ENCODE data around the gene CREB3L4. TPM values are rescaled to one million over a fixed set of nuclear protein-coding genes. Genes with fewer than 3 reads are reported as not detected.

The CREB3L4 gene
- total and polyA plus RNA-seq, 7 donors, result 3.7 to 12.6 (median 5.3) TPM

DNA sequence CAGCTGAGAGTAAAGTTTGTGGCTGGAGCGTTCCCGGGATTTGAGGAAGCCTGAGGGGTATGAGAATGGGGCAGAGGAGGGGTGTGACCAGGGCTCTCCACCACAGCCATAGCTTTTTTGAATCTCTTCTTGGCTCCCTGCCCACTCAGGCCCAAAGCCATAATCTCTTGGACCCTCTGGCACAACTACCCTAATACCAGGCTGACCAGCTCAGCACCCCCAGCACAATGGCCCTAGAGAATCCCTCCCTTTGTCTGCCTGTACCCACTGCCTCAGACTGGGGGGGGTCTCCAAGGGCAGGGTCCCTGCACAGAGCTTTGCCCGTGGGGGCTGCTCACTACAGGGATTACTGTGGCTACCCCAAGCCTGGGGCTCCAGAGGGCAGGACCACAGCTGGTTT, 28.7 kb upstream of the CREB3L4 start:
- H3K9me3 ChIP-seq, result no peaks in the 10 kb centered on the region
- H3K4me3 ChIP-seq, result no peak overlapping the region
- intact Hi-C loops (cut with DNase I), result no loop called here
- ATAC-seq (no peak), DNase-seq (no peak)
- H3K36me3 ChIP-seq (ENCODE audit: insufficient read depth in 1 of 2, low read depth in 1 of 2), result peaks cover 9 to 90% of the 10 kb centered on the region in 2 donors
- WGBS, 3 donors, result 70 to 73% (median 71%) methylated on average over 3 of the region's 3 CpGs
- H3K4me1 ChIP-seq, result peaks cover 5% of the 10 kb centered on the region
- TF ChIP-seq, protein P1, sequence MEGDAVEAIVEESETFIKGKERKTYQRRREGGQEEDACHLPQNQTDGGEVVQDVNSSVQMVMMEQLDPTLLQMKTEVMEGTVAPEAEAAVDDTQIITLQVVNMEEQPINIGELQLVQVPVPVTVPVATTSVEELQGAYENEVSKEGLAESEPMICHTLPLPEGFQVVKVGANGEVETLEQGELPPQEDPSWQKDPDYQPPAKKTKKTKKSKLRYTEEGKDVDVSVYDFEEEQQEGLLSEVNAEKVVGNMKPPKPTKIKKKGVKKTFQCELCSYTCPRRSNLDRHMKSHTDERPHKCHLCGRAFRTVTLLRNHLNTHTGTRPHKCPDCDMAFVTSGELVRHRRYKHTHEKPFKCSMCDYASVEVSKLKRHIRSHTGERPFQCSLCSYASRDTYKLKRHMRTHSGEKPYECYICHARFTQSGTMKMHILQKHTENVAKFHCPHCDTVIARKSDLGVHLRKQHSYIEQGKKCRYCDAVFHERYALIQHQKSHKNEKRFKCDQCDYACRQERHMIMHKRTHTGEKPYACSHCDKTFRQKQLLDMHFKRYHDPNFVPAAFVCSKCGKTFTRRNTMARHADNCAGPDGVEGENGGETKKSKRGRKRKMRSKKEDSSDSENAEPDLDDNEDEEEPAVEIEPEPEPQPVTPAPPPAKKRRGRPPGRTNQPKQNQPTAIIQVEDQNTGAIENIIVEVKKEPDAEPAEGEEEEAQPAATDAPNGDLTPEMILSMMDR (IDR thresholded peaks at IDR 0.05), result no peak
- no peaks in the 10 kb centered on the region for H3K27me3 ChIP-seq (ENCODE audit: insufficient read depth in 3 of 3, low read length in 2 of 3)
- no peak overlapping the region for H3K27ac ChIP-seq

DNA sequence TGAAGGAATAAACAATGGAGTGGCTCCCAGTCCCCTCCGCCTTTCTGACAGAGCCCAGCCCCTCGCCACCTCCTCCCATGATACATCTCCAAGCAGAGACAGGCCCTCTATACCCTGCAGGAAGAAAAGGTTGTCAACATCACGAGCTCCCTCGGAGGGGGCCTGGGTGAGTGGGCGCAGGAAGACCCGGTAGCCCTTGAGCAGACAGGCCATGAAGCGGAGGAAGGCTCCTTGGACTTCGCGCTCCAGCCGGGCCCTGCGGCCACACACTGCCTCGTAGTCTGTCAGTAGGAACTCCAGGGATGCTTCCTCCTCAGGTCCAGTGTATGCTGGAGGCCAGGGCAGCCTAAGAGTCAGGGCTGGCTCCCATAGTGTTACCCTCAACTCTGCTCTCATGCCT, 28.2 kb upstream of the CREB3L4 start:
- Histone ChIP-seq H3K36me3 (ENCODE audit: insufficient read depth in 1 of 2, low read depth in 1 of 2) (peaks cover 9 to 85% of the 10 kb centered on the region in 2 donors), H3K9me3 (no peaks in the 10 kb centered on the region), H3K27ac (no peak overlapping the region), H3K27me3 (ENCODE audit: insufficient read depth in 3 of 3, low read length in 2 of 3) (no peaks in the 10 kb centered on the region), H3K4me1 (peaks cover 8% of the 10 kb centered on the region), H3K4me3 (no peak overlapping the region)
- no peak for ATAC-seq
- TF ChIP-seq, protein P1 (IDR thresholded peaks at IDR 0.05), result no peak
- WGBS, 3 donors, result 91 to 94% (median 93%) methylated on average over 12 of the region's 12 CpGs
- no peak for DNase-seq
- intact Hi-C loops (cut with DNase I), result no loop called here

DNA sequence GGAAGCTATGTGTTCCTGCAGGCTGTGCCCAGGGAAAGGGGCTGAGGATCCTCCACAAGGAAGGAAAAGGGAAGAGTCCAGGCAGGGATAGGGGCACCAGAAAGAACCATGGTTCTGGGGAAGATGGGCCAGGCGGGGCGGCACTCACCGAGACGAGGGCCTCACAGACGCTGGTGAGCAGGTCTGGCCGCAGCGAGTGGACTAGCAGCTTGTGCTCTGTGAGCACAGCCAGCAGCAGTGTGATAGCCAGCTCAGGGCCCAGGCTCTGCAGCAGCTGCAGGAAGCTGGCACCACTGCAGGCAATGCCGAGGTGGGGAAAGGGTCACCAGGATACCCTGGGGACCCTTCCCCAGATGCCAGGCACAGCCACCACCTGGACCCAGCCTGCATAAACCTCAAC, 26.9 kb upstream of the CREB3L4 start:
- H3K27me3 ChIP-seq (ENCODE audit: insufficient read depth in 3 of 3, low read length in 2 of 3), result no peaks in the 10 kb centered on the region
- no peaks in the 10 kb centered on the region for H3K9me3 ChIP-seq
- H3K4me3 ChIP-seq, result no peak overlapping the region
- ATAC-seq, result no peak
- H3K36me3 ChIP-seq (ENCODE audit: insufficient read depth in 1 of 2, low read depth in 1 of 2), result peaks cover 9 to 73% of the 10 kb centered on the region in 2 donors
- intact Hi-C loops (cut with DNase I), result loop anchor here in 1 of 2 donors (10.0 kb wide), 2 partner anchors 146 to 266 kb away; partner anchors contain the start of genes ILF2 and NPR1
- DNase-seq, result no peak
- no peak overlapping the region for H3K27ac ChIP-seq
- WGBS, 3 donors, result 68 to 72% (median 70%) methylated on average over 8 of the region's 8 CpGs
- peaks cover 16% of the 10 kb centered on the region for H3K4me1 ChIP-seq
- TF ChIP-seq, protein P1 (IDR thresholded peaks at IDR 0.05), result no peak

DNA sequence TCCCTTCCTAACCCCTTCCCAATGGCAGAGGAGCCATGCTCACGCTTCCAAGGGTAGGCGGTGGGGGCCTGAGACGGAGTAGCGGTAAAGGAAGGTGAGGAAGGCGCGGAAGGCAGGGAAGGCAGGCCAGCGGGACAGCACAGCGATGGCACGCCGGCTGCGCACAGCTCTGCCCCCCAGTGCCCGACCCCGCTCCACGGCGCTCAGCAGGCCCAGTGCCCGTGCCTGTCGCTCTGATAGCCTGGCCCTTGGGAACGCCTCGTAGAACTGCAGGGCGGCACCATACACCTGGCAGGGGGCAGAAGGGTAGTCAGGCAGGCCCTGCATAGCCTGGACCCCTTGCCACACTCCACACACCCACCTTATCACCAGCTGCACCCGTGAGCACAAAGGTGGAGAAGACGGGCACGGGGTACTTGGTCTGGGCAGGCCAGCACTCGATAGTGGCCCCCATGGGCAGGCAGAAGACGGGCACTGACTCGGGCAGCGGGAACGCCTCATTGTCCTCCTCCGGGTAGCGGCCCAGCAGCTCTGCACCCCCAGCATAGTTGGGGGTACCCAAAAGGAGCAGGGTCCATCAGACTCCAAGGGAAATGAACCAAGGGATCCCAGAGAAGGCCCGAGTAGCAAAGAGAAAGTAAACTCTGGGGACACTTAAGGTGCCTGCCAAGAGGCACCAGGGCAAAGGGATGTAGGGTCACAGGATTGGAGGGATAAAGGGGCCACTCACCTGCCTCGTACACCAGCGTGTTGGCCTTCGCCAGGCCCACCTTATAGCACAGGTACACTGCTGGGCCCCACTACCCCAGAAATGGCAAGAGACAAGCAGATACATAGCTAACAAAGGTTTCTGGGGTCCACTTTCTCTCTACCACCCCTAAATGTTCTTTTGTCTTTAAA, 25.6 kb upstream of the CREB3L4 start:
- H3K4me1 ChIP-seq, result peaks cover 21% of the 10 kb centered on the region
- WGBS, 3 donors, result 93 to 94% (median 94%) methylated on average over 34 of the region's 34 CpGs
- no peaks in the 10 kb centered on the region for H3K27me3 ChIP-seq (ENCODE audit: insufficient read depth in 3 of 3, low read length in 2 of 3)
- peaks cover 7 to 59% of the 10 kb centered on the region in 2 donors for H3K36me3 ChIP-seq (ENCODE audit: insufficient read depth in 1 of 2, low read depth in 1 of 2)
- no peak for DNase-seq
- intact Hi-C loops (cut with DNase I), result loop anchor here (2.0 to 10.0 kb wide), 3 partner anchors 17 to 267 kb away; partner anchors contain the start of genes ILF2 (in 1 of the 2) and NPR1 (in 1 of the 2)
- H3K27ac ChIP-seq, result no peak overlapping the region
- TF ChIP-seq, protein P1 (IDR thresholded peaks at IDR 0.05), result no peak
- no peaks in the 10 kb centered on the region for H3K9me3 ChIP-seq
- no peak overlapping the region for H3K4me3 ChIP-seq
- ATAC-seq, result no peak

Data from psoas muscle (tissue), 8 donors.